Transverse colon (tissue), 4 donors: Measurements from ENCODE around the gene SMARCA1.

Experiments used
- CTCF ChIP-seq, 5 experiments: fragments of 200-600 bp in 3 of 5; fragments of 450-650 bp in 2 of 5; sonication (generic) in 3 of 5; IDR thresholded peaks; 1 replicate in 2 of 5; 2 replicates in 3 of 5; pipeline ENCODE4 v1.5.1; 2016 to 2017; ENCODE audit warnings: antibody characterized with exemption in 5 of 5, inconsistent platforms in 3 of 5, mild to moderate bottlenecking in 2 of 5, moderate library complexity in 1 of 5
- EP300 ChIP-seq: sonication (generic); formaldehyde crosslinking; IDR thresholded peaks from one replicate; pipeline ENCODE4 v1.6.1; 2017; ENCODE audit warnings: antibody characterized with exemption, low read depth
- POLR2A ChIP-seq: fragments of 450-650 bp; IDR thresholded peaks from one replicate; pipeline ENCODE4 v1.6.1; 2016; ENCODE audit warnings: antibody characterized with exemption, mild to moderate bottlenecking, moderate library complexity
- POLR2AphosphoS5 ChIP-seq, 3 donors: sonication (generic); formaldehyde crosslinking; IDR thresholded peaks; one replicate each; pipeline ENCODE4 v1.6.1; 2016; ENCODE audit warnings: antibody characterized with exemption in 3 of 3

- no peak for TF ChIP-seq CTCF (IDR thresholded peaks at IDR 0.05)
- no peak for TF ChIP-seq POLR2A
- no peak for TF ChIP-seq POLR2AphosphoS5 (IDR thresholded peaks at IDR 0.05)
- TF ChIP-seq EP300: no peak
Measured at GRCh38 chrX:129511689-129512088, 11.6 kb downstream of the SMARCA1 start.
